WTC11 (cell line): ENCODE results near the gene RPS15.

ENCODE experiments used
- CBFB ChIP-seq: sonication (generic); formaldehyde crosslinking; IDR thresholded peaks from 2 replicates; pipeline ENCODE4 v1.8.1; 2022; ENCODE audit warnings: mild to moderate bottlenecking, low read depth, missing genetic modification reagents
- CDX4 ChIP-seq: fragments of 250-450 bp; sonication (Bioruptor Pico); IDR thresholded peaks from 2 replicates; pipeline ENCODE4 v1.9.0; 2021; ENCODE audit warnings: moderate library complexity, mild to moderate bottlenecking, inconsistent platforms, borderline replicate concordance
- CREB1 ChIP-seq: sonication (generic); formaldehyde crosslinking; IDR thresholded peaks from 2 replicates; pipeline ENCODE4 v1.8.0; 2023; ENCODE audit warnings: mild to moderate bottlenecking, missing genetic modification reagents
- NR2C2 ChIP-seq: sonication (generic); formaldehyde crosslinking; IDR thresholded peaks from 2 replicates; pipeline ENCODE4 v1.8.0; 2022; ENCODE audit warnings: mild to moderate bottlenecking, missing genetic modification reagents
- SP1 ChIP-seq: sonication (generic); formaldehyde crosslinking; conservative IDR thresholded peaks from 2 replicates; pipeline ENCODE4 v1.8.1; 2022; ENCODE audit warnings: missing genetic modification reagents
- USF2 ChIP-seq: sonication (generic); formaldehyde crosslinking; IDR thresholded peaks from 2 replicates; pipeline ENCODE4 v1.8.1; 2023; ENCODE audit warnings: mild to moderate bottlenecking, missing genetic modification reagents, moderate library complexity
- ZBTB21 ChIP-seq: sonication (generic); formaldehyde crosslinking; IDR thresholded peaks from 2 replicates; pipeline ENCODE4 v1.8.1; 2023; ENCODE audit warnings: mild to moderate bottlenecking, missing genetic modification reagents, borderline replicate concordance
- TF ChIP-seq, protein P1 (sequence below): fragments of 200-600 bp; IDR thresholded peaks from 2 replicates; pipeline ENCODE4 v1.8.0; 2022; ENCODE audit warnings: antibody characterized with exemption
- TF ChIP-seq, protein P2 (sequence below): sonication (generic); formaldehyde crosslinking; IDR thresholded peaks from 2 replicates; pipeline ENCODE4 v1.8.1; 2022; ENCODE audit warnings: low read depth, missing genetic modification reagents, borderline replicate concordance

GRCh38 chr19:1410789-1411188, 27.4 kb upstream of the RPS15 start:
- TF ChIP-seq SP1 (CRISPR knock-in tag): no peak
- TF ChIP-seq, protein P1, sequence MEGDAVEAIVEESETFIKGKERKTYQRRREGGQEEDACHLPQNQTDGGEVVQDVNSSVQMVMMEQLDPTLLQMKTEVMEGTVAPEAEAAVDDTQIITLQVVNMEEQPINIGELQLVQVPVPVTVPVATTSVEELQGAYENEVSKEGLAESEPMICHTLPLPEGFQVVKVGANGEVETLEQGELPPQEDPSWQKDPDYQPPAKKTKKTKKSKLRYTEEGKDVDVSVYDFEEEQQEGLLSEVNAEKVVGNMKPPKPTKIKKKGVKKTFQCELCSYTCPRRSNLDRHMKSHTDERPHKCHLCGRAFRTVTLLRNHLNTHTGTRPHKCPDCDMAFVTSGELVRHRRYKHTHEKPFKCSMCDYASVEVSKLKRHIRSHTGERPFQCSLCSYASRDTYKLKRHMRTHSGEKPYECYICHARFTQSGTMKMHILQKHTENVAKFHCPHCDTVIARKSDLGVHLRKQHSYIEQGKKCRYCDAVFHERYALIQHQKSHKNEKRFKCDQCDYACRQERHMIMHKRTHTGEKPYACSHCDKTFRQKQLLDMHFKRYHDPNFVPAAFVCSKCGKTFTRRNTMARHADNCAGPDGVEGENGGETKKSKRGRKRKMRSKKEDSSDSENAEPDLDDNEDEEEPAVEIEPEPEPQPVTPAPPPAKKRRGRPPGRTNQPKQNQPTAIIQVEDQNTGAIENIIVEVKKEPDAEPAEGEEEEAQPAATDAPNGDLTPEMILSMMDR: no peak
- TF ChIP-seq NR2C2: no peak
- TF ChIP-seq CREB1 (CRISPR knock-in tag): no peak
- no peak for TF ChIP-seq CDX4 (CRISPR knock-in tag)
- no peak for TF ChIP-seq USF2
- TF ChIP-seq, protein P2, sequence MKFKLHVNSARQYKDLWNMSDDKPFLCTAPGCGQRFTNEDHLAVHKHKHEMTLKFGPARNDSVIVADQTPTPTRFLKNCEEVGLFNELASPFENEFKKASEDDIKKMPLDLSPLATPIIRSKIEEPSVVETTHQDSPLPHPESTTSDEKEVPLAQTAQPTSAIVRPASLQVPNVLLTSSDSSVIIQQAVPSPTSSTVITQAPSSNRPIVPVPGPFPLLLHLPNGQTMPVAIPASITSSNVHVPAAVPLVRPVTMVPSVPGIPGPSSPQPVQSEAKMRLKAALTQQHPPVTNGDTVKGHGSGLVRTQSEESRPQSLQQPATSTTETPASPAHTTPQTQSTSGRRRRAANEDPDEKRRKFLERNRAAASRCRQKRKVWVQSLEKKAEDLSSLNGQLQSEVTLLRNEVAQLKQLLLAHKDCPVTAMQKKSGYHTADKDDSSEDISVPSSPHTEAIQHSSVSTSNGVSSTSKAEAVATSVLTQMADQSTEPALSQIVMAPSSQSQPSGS (CRISPR knock-in tag): no peak
- no peak for TF ChIP-seq ZBTB21 (CRISPR knock-in tag)
- no peak for TF ChIP-seq CBFB
